BE2C (cell line): ENCODE data around the gene NUP188.

Experiments used
- DNase-seq: peaks from one replicate; pipeline ENCODE4 v3.0.0-alpha.2; 2020
- H3K27me3 ChIP-seq: fragments of 250-450 bp; sonication (Bioruptor Pico); 2 replicates; pipeline ENCODE4 v1.5.1; 2020; ENCODE audit warnings: mild to moderate bottlenecking
- H3K36me3 ChIP-seq: fragments of 250-450 bp; sonication (Bioruptor Pico); 2 replicates; pipeline ENCODE4 v1.5.1; 2020; ENCODE audit warnings: mild to moderate bottlenecking
- H3K4me1 ChIP-seq: fragments of 250-450 bp; sonication (Bioruptor Pico); 2 replicates; pipeline ENCODE4 v1.5.1; 2020
- H3K4me3 ChIP-seq: 2 replicates; pipeline ENCODE4 v1.5.1; 2011; ENCODE audit warnings: low read depth, low read length
- H3K9me3 ChIP-seq: fragments of 250-450 bp; sonication (Bioruptor Pico); 2 replicates; pipeline ENCODE4 v1.5.1; 2020
- TF ChIP-seq, protein P1 (sequence below): IDR thresholded peaks from 2 replicates; pipeline ENCODE4 v1.5.1; 2012; ENCODE audit warnings: mild to moderate bottlenecking, low read depth, low read length

Gene NUP188

DNA sequence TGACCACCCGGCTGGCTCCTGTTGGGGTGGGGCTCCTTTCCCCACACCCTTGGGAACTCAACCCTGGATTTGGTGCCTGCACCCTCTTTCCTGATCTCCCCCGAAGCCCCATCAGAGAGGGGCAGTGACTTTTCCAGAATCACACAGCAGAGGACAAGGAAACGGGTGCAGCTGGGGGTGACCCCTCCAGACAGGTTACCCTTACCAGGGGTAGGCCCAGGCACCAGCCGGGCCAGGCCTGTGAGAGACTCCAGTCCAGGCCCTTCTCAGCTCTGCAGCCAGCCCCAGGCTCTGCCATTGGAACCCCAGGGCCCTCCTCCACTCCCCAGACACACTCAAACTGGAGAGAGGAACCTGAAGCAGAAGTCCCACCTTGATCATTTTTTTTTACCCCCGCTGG is 45.7 kb upstream of the NUP188 start:
- Histone ChIP-seq H3K9me3 (no peaks in the 10 kb centered on the region), H3K4me3 (no peak overlapping the region), H3K36me3 (no peaks in the 10 kb centered on the region; the same call in none of the 2 replicates), H3K4me1 (no peaks in the 10 kb centered on the region), H3K27me3 (no peaks in the 10 kb centered on the region)
- no peak for DNase-seq
- TF ChIP-seq, protein P1, sequence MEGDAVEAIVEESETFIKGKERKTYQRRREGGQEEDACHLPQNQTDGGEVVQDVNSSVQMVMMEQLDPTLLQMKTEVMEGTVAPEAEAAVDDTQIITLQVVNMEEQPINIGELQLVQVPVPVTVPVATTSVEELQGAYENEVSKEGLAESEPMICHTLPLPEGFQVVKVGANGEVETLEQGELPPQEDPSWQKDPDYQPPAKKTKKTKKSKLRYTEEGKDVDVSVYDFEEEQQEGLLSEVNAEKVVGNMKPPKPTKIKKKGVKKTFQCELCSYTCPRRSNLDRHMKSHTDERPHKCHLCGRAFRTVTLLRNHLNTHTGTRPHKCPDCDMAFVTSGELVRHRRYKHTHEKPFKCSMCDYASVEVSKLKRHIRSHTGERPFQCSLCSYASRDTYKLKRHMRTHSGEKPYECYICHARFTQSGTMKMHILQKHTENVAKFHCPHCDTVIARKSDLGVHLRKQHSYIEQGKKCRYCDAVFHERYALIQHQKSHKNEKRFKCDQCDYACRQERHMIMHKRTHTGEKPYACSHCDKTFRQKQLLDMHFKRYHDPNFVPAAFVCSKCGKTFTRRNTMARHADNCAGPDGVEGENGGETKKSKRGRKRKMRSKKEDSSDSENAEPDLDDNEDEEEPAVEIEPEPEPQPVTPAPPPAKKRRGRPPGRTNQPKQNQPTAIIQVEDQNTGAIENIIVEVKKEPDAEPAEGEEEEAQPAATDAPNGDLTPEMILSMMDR, result no peak

DNA sequence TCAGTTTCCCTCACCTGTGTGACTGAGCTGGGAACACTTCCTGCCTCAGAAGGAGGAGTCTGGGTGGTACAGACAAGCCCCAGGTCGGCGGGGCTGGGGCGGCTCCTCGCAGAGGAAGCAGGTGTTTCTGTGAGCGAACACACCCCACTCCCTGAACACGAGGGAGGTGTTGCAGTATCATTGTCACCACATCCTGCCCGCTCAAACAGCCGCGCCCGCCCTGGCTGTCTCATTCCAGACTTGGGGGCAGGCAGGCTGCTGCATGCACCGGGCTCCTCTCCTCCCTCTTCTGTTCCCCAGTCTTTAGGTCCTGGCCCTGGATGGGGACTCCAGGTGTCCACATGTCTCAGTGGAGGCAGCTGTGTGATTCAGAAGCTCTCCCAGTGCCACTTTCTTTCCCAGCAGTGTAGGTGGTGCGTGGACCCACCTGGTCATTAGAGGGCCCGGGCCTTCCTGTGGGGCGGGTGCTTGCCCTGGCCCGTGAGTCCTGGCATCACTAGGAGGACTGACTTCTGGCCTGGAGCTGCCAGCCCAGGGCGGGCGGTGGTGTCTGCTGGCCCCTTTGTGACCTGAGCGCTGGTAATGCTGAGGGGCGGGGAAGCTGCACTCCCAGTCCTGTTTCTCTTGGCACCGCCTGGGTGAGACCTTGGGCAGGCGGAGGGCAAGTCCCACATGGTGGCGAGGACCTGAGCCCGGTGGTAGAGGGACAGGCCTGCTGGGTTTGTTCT is 45.0 kb upstream of the NUP188 start:
- no peak for DNase-seq
- TF ChIP-seq, protein P1, result no peak
- Histone ChIP-seq H3K9me3 (no peaks in the 10 kb centered on the region), H3K36me3 (peaks cover 5% of the 10 kb centered on the region), H3K27me3 (no peaks in the 10 kb centered on the region), H3K4me1 (no peaks in the 10 kb centered on the region), H3K4me3 (no peak overlapping the region)

DNA sequence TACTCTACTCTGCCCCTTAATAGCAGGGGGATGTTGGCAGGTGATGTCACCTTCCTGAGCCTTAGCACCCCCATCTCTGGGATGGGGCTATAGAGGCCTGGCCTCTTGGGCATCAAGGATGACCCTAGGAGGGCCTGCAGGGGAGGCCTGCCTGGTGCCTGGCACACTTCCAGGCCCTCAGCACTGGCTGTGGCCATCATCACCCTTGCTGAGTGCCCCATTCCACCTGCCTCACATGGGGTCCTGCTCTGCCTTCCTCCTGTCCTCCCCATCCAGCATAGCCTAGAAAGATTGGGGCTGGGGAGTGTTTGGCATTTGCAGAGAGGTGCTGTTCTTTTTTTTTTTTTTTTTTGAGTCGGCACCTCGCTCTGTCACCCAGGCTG is 44.4 kb upstream of the NUP188 start:
- no peak for DNase-seq
- H3K4me1 ChIP-seq, result no peaks in the 10 kb centered on the region
- no peaks in the 10 kb centered on the region for H3K27me3 ChIP-seq
- TF ChIP-seq, protein P1, result no peak
- no peak overlapping the region for H3K4me3 ChIP-seq
- no peaks in the 10 kb centered on the region for H3K9me3 ChIP-seq
- peaks cover 11% of the 10 kb centered on the region for H3K36me3 ChIP-seq

DNA sequence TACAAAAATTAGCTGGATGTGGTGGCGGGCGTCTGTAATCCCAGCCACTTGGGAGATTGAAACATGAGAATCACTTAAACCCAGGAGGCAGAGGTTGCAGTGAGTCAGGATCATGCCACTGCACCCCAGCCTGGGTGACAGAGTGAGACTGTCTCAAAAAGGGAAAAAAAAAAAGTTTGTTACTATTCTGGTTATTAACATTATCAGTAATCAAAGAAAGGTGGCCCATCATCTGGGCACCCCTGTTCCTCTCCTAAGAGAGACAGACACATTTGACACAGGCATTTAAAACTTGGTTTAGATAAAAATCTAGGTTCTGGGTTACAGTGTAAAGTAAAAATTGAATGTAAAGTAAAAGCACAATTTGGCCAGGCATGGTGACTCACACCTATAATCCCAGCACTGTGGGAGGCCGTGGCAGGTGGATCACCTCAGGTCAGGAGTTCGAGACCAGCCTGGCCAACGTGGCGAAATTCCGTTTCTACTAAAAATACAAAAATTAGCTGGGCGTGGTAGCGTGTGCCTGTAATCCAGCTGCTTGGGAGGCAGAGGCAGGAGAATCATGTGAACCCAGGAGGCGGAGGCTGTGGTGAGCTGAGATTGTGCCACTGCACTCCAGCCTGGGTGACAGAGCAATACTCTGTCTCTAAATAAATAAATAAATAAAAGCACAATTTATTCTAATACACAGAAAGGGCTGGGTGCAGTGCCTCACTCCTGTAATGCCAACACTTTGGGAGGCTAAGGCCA is 43.5 kb upstream of the NUP188 start:
- Histone ChIP-seq H3K9me3 (no peaks in the 10 kb centered on the region), H3K4me1 (no peaks in the 10 kb centered on the region), H3K4me3 (no peak overlapping the region), H3K36me3 (peaks cover 20% of the 10 kb centered on the region), H3K27me3 (no peaks in the 10 kb centered on the region)
- no peak for DNase-seq
- TF ChIP-seq, protein P1, result no peak

GRCh38 chr9:128905964-128906363 is 41.5 kb upstream of the NUP188 start:
- Histone ChIP-seq H3K4me1 (no peaks in the 10 kb centered on the region), H3K27me3 (no peaks in the 10 kb centered on the region), H3K9me3 (no peaks in the 10 kb centered on the region), H3K4me3 (no peak overlapping the region), H3K36me3 (peaks cover 35% of the 10 kb centered on the region)
- TF ChIP-seq, protein P1, result no peak
- DNase-seq, result no peak

- TF ChIP-seq, protein P1, result no peak
- Histone ChIP-seq H3K4me3 (no peak overlapping the region), H3K36me3 (peaks cover 35% of the 10 kb centered on the region), H3K27me3 (no peaks in the 10 kb centered on the region), H3K9me3 (no peaks in the 10 kb centered on the region), H3K4me1 (no peaks in the 10 kb centered on the region)
- no peak for DNase-seq
Observed at GRCh38 chr9:128906741-128907140, 40.8 kb upstream of the NUP188 start.
